ENCODE measurements around the gene KCNJ10.

KCNJ10 gene

DNA sequence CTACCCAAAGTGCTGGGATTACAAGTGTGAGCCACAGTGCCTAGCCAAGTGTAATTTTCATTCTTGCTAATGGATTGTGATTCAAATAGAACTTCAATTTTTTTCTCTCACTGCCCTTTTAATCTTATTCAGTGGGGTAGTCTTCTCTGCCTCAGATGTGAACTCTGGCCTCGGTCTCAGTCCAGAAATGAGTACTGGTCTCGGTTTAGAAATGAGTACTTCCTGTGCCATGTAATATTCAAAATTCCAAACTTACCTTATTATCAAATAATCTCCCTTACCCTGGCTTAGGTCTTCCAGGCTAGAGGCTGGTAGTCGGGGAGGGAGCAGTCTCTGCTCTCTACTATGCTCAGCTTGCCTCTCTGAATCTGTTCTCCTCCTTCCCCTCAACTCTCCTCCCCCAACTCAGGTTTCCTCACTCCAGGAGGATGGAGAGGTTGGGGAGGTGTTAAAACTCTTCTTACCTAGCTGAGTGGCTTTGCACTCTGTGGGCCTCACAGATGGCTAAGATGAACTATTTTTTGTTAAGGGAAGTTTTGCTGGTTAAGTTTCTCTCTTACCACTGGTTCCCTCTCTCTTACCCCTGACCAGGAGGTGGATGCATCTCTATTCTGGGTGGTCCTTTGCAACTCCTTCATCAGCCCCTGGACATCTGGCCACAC is 111.1 kb downstream of the KCNJ10 start:
- CTCF ChIA-PET, result interaction anchor here (0.6 to 4.8 kb wide), 3 partner anchors 12 to 302 kb away, joined by 3 to 37 read pairs (median 4); no protein-coding TSS in a partner anchor

DNA sequence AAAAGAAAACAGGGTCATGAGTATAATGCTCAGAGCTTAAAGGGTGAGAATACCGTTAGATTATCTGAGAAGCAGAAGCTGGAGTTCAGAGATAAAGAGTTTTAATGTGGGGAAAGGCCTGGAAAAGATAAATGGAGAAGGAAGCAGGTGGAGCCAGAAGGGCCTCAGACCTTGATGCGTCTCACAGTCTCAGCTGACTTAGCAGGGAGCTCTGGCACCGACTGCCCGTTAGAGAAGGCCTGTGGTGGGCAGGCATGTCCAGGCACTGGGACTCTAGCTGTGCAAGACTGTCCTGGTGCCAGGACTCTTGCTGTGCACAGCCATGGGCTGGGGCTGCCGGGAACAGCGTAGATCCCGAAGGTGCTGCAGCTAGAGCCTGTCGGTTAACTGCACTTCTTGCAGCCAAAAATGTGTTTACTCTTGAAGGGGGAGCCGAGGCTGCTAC is 112.1 kb downstream of the KCNJ10 start:
- no peak overlapping the region for H3K27ac ChIP-seq (ENCODE audit: extremely low read depth, low read depth, low read length)
- H3K9me3 ChIP-seq (ENCODE audit: control insufficient read depth, insufficient read depth, low read depth, low read length), result no peaks in the 10 kb centered on the region
- no peak for TF ChIP-seq ZNF391 (tag by site-specific recombination; IDR thresholded peaks at IDR 0.05; ENCODE audit: borderline replicate concordance, low read depth)
- peak; percentile 99 for TF ChIP-seq ZIC2 (tag by site-specific recombination; IDR thresholded peaks at IDR 0.05)
- TF ChIP-seq ZNF2 (tag by site-specific recombination; IDR thresholded peaks at IDR 0.05), result no peak
- no peak for TF ChIP-seq ZNF155 (tag by site-specific recombination; IDR thresholded peaks at IDR 0.05)
- TF ChIP-seq ZNF184 (tag by site-specific recombination; IDR thresholded peaks at IDR 0.05), result no peak
- no peaks in the 10 kb centered on the region for H3K4me1 ChIP-seq (ENCODE audit: control insufficient read depth, insufficient read depth, low read length)
- ChIA-PET POLR2A (interaction anchor here (1.4 kb wide), 1 partner anchor 12 kb away, joined by 3 read pairs; the partner anchor contains the start of gene IGSF9), CTCF (interaction anchor here (0.6 to 4.8 kb wide), 5 partner anchors 11 to 295 kb away, joined by 3 to 37 read pairs (median 4); no protein-coding TSS in a partner anchor)
- H3K4me3 ChIP-seq (ENCODE audit: low read depth, low read length), result no peak overlapping the region
- no peaks in the 10 kb centered on the region for H3K36me3 ChIP-seq (ENCODE audit: control insufficient read depth in 2 of 2, insufficient read depth in 1 of 2, low read length in 2 of 2)

More for the DNA sequence above, 111.1 kb downstream of the KCNJ10 start:
- H3K4me1 ChIP-seq (ENCODE audit: control insufficient read depth, insufficient read depth, low read length), result no peaks in the 10 kb centered on the region
- H3K36me3 ChIP-seq (ENCODE audit: control insufficient read depth in 2 of 2, insufficient read depth in 1 of 2, low read length in 2 of 2), result no peaks in the 10 kb centered on the region
- no peaks in the 10 kb centered on the region for H3K9me3 ChIP-seq (ENCODE audit: control insufficient read depth, insufficient read depth, low read depth, low read length)
- TF ChIP-seq ZFP3 (tag by site-specific recombination; IDR thresholded peaks at IDR 0.05; ENCODE audit: low read depth) (no peak), ZNF221 (tag by site-specific recombination; IDR thresholded peaks at IDR 0.05; ENCODE audit: borderline replicate concordance) (no peak), ZNF140 (tag by site-specific recombination; IDR thresholded peaks at IDR 0.05) (no peak), BCL11A (tag by site-specific recombination; IDR thresholded peaks at IDR 0.05; ENCODE audit: low read depth) (no peak), ZNF473 (tag by site-specific recombination; IDR thresholded peaks at IDR 0.05) (no peak), REPIN1 (tag by site-specific recombination; IDR thresholded peaks at IDR 0.05; ENCODE audit: low read depth) (no peak)
- TF ChIP-seq, protein P1, sequence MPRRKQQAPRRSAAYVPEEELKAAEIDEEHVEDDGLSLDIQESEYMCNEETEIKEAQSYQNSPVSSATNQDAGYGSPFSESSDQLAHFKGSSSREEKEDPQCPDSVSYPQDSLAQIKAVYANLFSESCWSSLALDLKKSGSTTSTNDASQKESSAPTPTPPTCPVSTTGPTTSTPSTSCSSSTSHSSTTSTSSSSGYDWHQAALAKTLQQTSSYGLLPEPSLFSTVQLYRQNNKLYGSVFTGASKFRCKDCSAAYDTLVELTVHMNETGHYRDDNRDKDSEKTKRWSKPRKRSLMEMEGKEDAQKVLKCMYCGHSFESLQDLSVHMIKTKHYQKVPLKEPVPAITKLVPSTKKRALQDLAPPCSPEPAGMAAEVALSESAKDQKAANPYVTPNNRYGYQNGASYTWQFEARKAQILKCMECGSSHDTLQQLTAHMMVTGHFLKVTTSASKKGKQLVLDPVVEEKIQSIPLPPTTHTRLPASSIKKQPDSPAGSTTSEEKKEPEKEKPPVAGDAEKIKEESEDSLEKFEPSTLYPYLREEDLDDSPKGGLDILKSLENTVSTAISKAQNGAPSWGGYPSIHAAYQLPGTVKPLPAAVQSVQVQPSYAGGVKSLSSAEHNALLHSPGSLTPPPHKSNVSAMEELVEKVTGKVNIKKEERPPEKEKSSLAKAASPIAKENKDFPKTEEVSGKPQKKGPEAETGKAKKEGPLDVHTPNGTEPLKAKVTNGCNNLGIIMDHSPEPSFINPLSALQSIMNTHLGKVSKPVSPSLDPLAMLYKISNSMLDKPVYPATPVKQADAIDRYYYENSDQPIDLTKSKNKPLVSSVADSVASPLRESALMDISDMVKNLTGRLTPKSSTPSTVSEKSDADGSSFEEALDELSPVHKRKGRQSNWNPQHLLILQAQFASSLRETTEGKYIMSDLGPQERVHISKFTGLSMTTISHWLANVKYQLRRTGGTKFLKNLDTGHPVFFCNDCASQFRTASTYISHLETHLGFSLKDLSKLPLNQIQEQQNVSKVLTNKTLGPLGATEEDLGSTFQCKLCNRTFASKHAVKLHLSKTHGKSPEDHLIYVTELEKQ (tag by site-specific recombination; IDR thresholded peaks at IDR 0.05; ENCODE audit: borderline replicate concordance), result no peak
- TF ChIP-seq, protein P2, sequence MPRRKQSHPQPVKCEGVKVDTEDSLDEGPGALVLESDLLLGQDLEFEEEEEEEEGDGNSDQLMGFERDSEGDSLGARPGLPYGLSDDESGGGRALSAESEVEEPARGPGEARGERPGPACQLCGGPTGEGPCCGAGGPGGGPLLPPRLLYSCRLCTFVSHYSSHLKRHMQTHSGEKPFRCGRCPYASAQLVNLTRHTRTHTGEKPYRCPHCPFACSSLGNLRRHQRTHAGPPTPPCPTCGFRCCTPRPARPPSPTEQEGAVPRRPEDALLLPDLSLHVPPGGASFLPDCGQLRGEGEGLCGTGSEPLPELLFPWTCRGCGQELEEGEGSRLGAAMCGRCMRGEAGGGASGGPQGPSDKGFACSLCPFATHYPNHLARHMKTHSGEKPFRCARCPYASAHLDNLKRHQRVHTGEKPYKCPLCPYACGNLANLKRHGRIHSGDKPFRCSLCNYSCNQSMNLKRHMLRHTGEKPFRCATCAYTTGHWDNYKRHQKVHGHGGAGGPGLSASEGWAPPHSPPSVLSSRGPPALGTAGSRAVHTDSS (tag by site-specific recombination; IDR thresholded peaks at IDR 0.05), result no peak
- no peak overlapping the region for H3K27ac ChIP-seq (ENCODE audit: extremely low read depth, low read depth, low read length)
- POLR2A ChIA-PET, result no interaction called here
- H3K4me3 ChIP-seq (ENCODE audit: low read depth, low read length), result no peak overlapping the region

DNA sequence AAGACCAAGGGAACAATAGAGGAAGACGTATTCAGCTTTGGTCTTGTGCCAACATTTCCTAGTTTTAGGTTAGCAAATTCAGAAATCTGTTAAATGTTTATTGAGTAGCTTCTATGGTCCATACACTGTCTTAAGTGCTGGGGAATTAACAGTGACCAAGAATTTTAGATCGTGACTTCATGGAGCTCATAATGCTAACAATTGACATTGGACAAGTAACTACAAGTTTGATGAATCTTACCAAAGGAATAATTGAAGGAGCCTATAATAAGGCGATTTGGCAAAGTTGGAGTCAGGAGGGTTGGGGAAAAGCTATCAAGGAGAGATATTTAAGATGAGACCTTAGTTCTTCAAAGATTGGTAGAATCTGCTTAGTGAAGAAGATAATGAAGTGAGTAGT is 114.5 kb downstream of the KCNJ10 start:
- no peaks in the 10 kb centered on the region for H3K4me1 ChIP-seq (ENCODE audit: control insufficient read depth, insufficient read depth, low read length)
- CTCF ChIA-PET, result interaction anchor here (0.7 to 4.8 kb wide), 5 partner anchors 10 to 156 kb away, joined by 3 to 37 read pairs (median 4); partner anchors contain the start of gene IGSF9
- no peak overlapping the region for H3K4me3 ChIP-seq (ENCODE audit: low read depth, low read length)
- TF ChIP-seq OVOL3 (tag by site-specific recombination; IDR thresholded peaks at IDR 0.05) (no peak), ZNF701 (tag by site-specific recombination; IDR thresholded peaks at IDR 0.05) (no peak), HOXA7 (CRISPR knock-in tag; IDR thresholded peaks at IDR 0.05; ENCODE audit: borderline replicate concordance) (no peak), ZNF555 (tag by site-specific recombination; conservative IDR thresholded peaks at IDR 0.05) (no peak), ZNF777 (tag by site-specific recombination; IDR thresholded peaks at IDR 0.05; ENCODE audit: borderline replicate concordance) (no peak), ZNF548 (tag by site-specific recombination; IDR thresholded peaks at IDR 0.05) (no peak)
- no peaks in the 10 kb centered on the region for H3K36me3 ChIP-seq (ENCODE audit: control insufficient read depth in 2 of 2, insufficient read depth in 1 of 2, low read length in 2 of 2)
- H3K9me3 ChIP-seq (ENCODE audit: control insufficient read depth, insufficient read depth, low read depth, low read length), result no peaks in the 10 kb centered on the region
- POLR2A ChIA-PET, result no interaction called here
- no peak overlapping the region for H3K27ac ChIP-seq (ENCODE audit: extremely low read depth, low read depth, low read length)
